Activated naive CD4-positive, alpha-beta T cell treated with anti-CD3 and anti-CD28 coated beads for 36 hours (primary cell): ENCODE data around the gene MSH5. TPM values are rescaled to one million over a fixed set of nuclear protein-coding genes. Genes with fewer than 3 reads are reported as not detected.

ENCODE experiments used
- CTCF ChIA-PET: fragments of 350-600 bp; sonication (Branson Sonifier 250); formaldehyde crosslinking; loops from one replicate; lab custom pipeline; 2021; ENCODE audit warnings: antibody characterized with exemption; lab: Charles Lee
- DNase-seq: peaks from one replicate; pipeline ENCODE4 v3.0.0-alpha.2; 2020
- H3K27ac Mint-ChIP-seq: one replicate; pipeline ENCODE4 v1.8.0; 2021; ENCODE audit warnings: mild to moderate bottlenecking, mixed read lengths
- H3K27me3 Mint-ChIP-seq: one replicate; pipeline ENCODE4 v1.8.0; 2021; ENCODE audit warnings: low read depth, mixed read lengths
- H3K36me3 Mint-ChIP-seq: one replicate; pipeline ENCODE4 v1.8.0; 2021; ENCODE audit warnings: low read depth, mixed read lengths
- H3K4me1 Mint-ChIP-seq: one replicate; pipeline ENCODE4 v1.8.0; 2021; ENCODE audit warnings: low read depth, mixed read lengths
- H3K4me3 Mint-ChIP-seq: one replicate; pipeline ENCODE4 v1.8.0; 2021; ENCODE audit warnings: mild to moderate bottlenecking, moderate library complexity, mixed read lengths
- H3K9me3 Mint-ChIP-seq: one replicate; pipeline ENCODE4 v1.8.0; 2021; ENCODE audit warnings: mixed read lengths
- intact Hi-C: fragments of 100-400 bp; cut with micrococcal nuclease; formaldehyde crosslinking; loops from one replicate; pipeline ENCODE4 v1.15.1; 2023
- total RNA-seq, 2 experiments: library from RNA; stranded (reverse); gene quantifications; one replicate each; pipeline ENCODE4 v1.2.3, GENCODE V29; 2021

The MSH5 gene
- total RNA-seq, 2 experiments from 2014 or later: 101 to 105 TPM

DNA sequence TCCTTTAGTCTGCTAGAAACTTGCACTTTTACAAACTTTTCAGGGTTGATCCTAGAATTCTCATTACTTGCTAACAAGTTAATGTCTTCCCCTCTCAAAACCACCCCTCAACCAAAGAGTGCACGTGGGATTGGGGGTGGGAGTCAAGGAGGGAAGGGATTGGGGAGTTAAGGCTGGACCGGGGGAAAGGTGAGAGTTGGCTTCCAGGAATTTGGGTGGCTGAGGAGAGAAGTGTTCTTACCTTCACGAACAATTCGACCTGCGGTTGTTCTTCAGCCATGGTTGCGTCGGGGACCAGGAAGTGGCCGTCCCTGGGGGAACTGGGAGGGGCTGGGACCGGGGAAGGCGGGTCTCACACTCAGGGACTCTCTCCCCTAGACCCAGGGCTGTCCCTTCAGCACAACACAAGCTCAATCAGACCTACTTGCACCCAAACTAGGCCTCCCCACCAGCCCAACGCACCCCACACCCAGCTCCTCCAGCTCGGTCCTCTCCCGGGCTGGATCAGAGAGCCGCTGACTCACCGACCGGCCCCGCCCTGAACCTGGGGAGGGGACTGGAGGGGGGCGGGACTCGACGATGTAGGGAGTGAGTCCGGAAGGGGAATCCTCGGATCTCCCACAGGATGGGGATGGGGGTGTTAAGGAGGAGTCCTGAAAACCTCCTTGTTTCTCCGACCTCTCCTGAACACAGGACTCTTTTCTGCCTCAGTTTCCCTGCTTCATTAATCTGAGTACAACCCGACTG lies 3.6 kb upstream of the MSH5 start, which contains the start of gene CLIC1:
TSS of gene CLIC1 (minus strand) at position 510 of the 747 bp plus-strand sequence. CDS start at position 280, 230 bp downstream.
- H3K4me1 Mint-ChIP-seq: peaks cover 53% of the 10 kb centered on the region
- intact Hi-C loops: loop anchor here (5.0 kb wide), 4 partner anchors 159 to 1106 kb away; partner anchors contain the start of genes EHMT2, GPSM3, PBX2 and PSMB8
- H3K36me3 Mint-ChIP-seq: peaks cover 47% of the 10 kb centered on the region
- no peaks in the 10 kb centered on the region for H3K27me3 Mint-ChIP-seq
- no peaks in the 10 kb centered on the region for H3K9me3 Mint-ChIP-seq
- H3K27ac Mint-ChIP-seq: peak within 1 kb of the TSS; percentile 93
- H3K4me3 Mint-ChIP-seq: peak within 1 kb of the TSS; percentile 93
- peak; percentile 93 for DNase-seq
- CTCF ChIA-PET: interaction anchor here (0.5 to 4.3 kb wide), 5 partner anchors 8 to 132 kb away, joined by 3 to 22 read pairs (median 6); partner anchors contain the start of gene DDAH2

DNA sequence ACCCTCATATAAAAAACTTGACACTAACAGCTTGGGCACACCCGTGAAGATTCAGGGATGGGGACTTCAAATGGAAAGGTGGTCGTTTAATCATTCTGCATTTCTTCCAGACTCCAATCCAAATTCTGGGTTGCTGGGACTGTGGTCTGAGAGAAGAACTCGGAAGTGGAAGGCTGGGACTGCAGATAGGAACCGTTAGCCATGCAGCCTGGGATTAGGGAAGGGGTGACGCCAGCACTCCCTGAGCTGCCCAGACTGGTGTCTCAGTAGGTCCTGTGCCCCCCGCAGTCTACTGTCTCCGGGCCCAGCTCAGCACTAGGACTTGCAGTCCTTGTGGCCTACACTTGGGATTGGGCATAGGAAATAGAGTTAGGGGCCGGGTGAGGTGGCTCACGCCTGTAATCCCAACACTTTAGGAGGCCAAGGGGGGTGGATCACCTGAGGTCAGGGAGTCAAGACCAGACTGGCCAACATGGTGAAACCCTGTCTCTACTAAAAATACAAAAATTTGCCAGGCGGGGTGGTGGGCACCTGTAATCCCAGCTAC lies 3.0 kb upstream of the MSH5 start:
- no peaks in the 10 kb centered on the region for H3K9me3 Mint-ChIP-seq
- intact Hi-C loops: loop anchor here (5.0 kb wide), 4 partner anchors 160 to 1105 kb away; partner anchors contain the start of genes EHMT2, GPSM3, PBX2 and PSMB8
- no peak for DNase-seq
- CTCF ChIA-PET: interaction anchor here (0.7 to 4.3 kb wide), 6 partner anchors 8 to 139 kb away, joined by 3 to 22 read pairs (median 6); partner anchors contain the start of gene DDAH2
- H3K4me1 Mint-ChIP-seq: peaks cover 58% of the 10 kb centered on the region
- H3K4me3 Mint-ChIP-seq: peak overlapping the region; percentile 93
- H3K27me3 Mint-ChIP-seq: no peaks in the 10 kb centered on the region
- peak overlapping the region; percentile 93 for H3K27ac Mint-ChIP-seq
- peaks cover 51% of the 10 kb centered on the region for H3K36me3 Mint-ChIP-seq

DNA sequence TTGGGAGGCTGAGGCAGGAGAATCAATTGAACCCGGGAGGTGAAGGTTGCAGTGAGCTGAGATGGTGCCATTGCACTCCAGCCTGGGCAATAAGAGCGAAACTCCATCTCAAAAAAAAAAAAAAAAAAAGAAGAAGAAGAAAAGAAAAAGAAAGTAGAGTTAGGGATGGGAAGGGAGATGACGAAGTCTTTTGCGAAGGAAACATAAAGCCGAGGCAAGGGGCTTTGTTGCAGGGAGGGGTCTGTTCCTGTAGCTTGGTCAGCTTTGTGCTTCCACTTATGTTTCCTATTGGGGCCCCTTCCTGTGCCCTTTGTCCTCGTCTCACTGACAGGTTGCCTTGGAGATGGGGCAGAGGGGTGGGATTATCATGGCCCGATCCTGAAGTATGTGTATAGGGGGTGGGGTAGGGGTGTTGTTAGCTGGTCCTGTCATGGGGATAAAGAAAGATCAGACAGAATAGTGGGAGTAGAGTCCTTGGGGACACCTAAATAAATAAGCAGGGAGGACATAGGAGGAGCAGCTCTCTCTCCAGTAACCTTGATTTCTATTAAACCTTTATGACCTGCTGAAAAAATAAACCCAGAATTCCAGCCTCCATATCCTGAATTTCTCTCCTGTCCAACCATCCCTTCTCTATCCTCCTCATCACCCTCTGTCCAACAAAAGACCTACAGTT lies 2.4 kb upstream of the MSH5 start:
- CTCF ChIA-PET: interaction anchor here (0.6 to 4.3 kb wide), 17 partner anchors 9 to 418 kb away, joined by 3 to 22 read pairs (median 3); partner anchors contain the start of genes BAG6, DDAH2, LY6G5C and LY6G6F
- H3K9me3 Mint-ChIP-seq: no peaks in the 10 kb centered on the region
- H3K4me3 Mint-ChIP-seq: peak overlapping the region; percentile 93
- peak; percentile 53 for DNase-seq
- peaks cover 50% of the 10 kb centered on the region for H3K36me3 Mint-ChIP-seq
- peaks cover 59% of the 10 kb centered on the region for H3K4me1 Mint-ChIP-seq
- intact Hi-C loops: loop anchor here (5.0 kb wide), 4 partner anchors 160 to 1105 kb away; partner anchors contain the start of genes EHMT2, GPSM3, PBX2 and PSMB8
- H3K27ac Mint-ChIP-seq: peak overlapping the region; percentile 93
- H3K27me3 Mint-ChIP-seq: no peaks in the 10 kb centered on the region

DNA sequence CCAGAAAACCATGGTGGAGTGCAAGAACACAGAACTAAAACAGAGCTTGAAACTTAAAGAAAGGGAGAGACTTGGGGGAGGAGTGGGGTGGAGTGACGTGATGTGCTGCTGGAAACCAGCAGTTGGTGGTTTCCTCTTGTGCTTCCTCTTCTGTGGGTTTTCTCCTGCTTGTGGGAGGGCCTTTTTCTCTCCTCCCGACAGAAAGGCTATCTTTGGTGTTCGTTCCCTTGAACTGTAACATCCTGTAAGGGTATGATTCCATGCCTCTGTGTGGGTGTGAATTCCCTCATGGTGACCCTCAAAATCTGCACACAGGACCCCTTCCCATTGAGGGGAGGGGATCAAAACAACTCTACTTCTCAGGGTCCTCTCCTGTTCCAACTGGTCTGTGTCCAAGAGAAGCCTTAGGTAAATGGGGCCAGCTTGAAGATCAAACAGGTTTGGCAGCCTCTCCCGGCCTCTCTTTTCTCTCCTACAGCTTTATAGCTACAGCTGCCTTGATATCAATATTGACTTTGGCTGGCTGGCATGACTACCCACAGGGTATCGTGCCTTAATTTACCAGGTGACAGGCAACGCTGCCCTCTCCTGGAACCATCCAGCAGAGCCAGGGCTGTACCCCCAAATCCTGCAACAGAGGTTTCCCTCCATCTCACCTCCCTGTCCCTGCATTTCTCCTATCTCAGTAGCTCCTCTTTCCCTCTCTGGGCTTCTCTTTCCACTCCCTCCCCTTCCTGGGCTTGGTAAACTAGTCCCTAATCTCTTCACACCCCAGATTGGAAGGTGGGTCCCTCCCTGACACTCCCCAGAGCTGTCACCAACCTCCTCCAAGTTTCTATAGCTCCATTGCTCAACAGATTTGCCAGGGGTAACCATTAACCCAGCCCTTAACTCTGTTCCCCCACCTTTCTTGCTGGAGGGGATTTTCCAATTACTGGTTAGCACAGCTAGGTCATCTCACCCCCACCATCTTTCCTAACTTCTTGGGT lies 1.5 kb upstream of the MSH5 start:
- CTCF ChIA-PET: interaction anchor here (0.6 to 4.3 kb wide), 22 partner anchors 10 to 417 kb away, joined by 3 to 22 read pairs (median 4); partner anchors contain the start of genes ABHD16A, BAG6, DDAH2 and LSM2
- Mint-ChIP-seq H3K27me3 (no peaks in the 10 kb centered on the region), H3K36me3 (peaks cover 55% of the 10 kb centered on the region), H3K27ac (peak overlapping the region; percentile 93), H3K4me3 (peak overlapping the region; percentile 93), H3K9me3 (no peaks in the 10 kb centered on the region), H3K4me1 (peaks cover 56% of the 10 kb centered on the region)
- peak; percentile 86 for DNase-seq
- intact Hi-C loops: loop anchor here (1.0 to 5.0 kb wide), 15 partner anchors 9 to 1233 kb away; partner anchors contain the start of genes ABHD16A, AGPAT1, DDAH2 and EHMT2

DNA sequence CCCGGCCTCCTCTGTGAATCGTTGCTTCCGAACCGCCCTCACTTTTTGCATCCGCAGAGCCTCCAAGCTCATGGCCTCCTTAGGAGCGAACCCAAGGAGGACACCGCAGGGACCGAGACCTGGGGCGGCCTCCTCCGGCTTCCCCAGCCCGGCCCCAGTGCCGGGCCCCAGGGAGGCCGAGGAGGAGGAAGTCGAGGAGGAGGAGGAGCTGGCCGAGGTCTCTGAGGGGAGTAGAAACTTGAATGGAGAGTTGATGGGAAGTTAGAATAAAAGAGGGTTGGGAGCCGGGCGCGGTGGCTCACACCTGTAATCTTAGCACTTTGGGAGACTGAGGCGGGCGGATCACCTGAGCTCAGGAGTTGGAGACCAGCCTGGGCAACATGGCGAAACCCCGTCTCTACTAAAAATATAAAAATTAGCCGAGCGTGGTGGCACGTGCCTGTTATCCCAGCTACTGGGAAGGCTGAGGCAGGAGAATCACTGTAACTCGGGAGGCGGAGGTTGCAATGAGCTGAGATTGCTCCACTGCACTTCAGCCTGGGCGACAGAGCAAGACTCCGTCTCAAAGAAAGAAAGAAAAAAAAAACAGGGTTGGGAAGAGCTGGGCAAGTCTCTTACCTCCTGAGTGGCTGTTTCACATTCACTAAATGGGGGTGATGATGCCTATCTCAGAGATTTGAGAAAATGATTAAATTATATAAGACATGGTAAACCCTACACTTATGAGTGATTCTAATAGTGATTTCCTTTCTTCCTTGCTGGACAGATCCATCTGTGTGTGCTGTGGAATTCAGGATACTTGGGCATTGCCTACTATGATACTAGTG lies 805 bp downstream of the MSH5 start:
- CTCF ChIA-PET: interaction anchor here (1.0 to 2.3 kb wide), 8 partner anchors 11 to 157 kb away, joined by 3 to 11 read pairs (median 6); partner anchors contain the start of genes LY6G5C and VARS1
- DNase-seq: no peak
- H3K4me1 Mint-ChIP-seq: peaks cover 45% of the 10 kb centered on the region
- peaks cover 49% of the 10 kb centered on the region for H3K36me3 Mint-ChIP-seq
- peak overlapping the region; percentile 95 for H3K4me3 Mint-ChIP-seq
- intact Hi-C loops: no loop called here
- H3K9me3 Mint-ChIP-seq: no peaks in the 10 kb centered on the region
- peak overlapping the region; percentile 93 for H3K27ac Mint-ChIP-seq
- H3K27me3 Mint-ChIP-seq: no peaks in the 10 kb centered on the region

DNA sequence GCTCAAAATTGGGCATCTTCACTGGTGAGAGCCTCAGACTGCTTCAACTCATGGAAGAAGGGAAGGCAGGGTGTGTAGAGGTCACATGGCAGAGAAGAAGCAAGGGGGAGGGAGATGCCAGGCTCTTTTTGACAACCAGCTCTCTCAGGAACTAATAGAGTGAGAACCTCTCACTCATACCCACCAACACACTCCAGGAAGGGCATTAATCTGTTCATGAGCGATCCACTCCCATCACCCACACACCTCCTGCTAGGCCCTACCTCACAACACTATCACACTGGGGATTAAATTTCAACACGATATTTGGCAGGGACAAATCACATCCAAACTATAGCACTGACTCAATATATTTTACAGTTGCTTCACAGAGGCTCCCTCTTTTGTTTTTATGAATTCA lies 2.0 kb downstream of the MSH5 start:
- H3K36me3 Mint-ChIP-seq: peaks cover 50% of the 10 kb centered on the region
- peaks cover 41% of the 10 kb centered on the region for H3K4me1 Mint-ChIP-seq
- CTCF ChIA-PET: interaction anchor here (2.0 to 2.3 kb wide), 2 partner anchors 28 to 50 kb away, joined by 7 to 11 read pairs; no protein-coding TSS in a partner anchor
- H3K27ac Mint-ChIP-seq: no peak overlapping the region
- no peak for DNase-seq
- no peaks in the 10 kb centered on the region for H3K9me3 Mint-ChIP-seq
- peak overlapping the region; percentile 28 for H3K4me3 Mint-ChIP-seq
- no peaks in the 10 kb centered on the region for H3K27me3 Mint-ChIP-seq
- intact Hi-C loops: no loop called here

GRCh38 chr6:31742894-31743293 lies 3.1 kb downstream of the MSH5 start:
- peaks cover 57% of the 10 kb centered on the region for H3K36me3 Mint-ChIP-seq

GRCh38 chr6:31744422-31744821 lies 4.6 kb downstream of the MSH5 start:
- CTCF ChIA-PET: no interaction called here
- H3K36me3 Mint-ChIP-seq: peaks cover 62% of the 10 kb centered on the region
- H3K9me3 Mint-ChIP-seq: no peaks in the 10 kb centered on the region

More at GRCh38 chr6:31742894-31743293, 3.1 kb downstream of the MSH5 start:
- no peak overlapping the region for H3K4me3 Mint-ChIP-seq
- no peak for DNase-seq
- intact Hi-C loops: no loop called here
- no peaks in the 10 kb centered on the region for H3K27me3 Mint-ChIP-seq
- H3K9me3 Mint-ChIP-seq: no peaks in the 10 kb centered on the region
- H3K4me1 Mint-ChIP-seq: peaks cover 30% of the 10 kb centered on the region
- CTCF ChIA-PET: interaction anchor here (1.4 kb wide), 1 partner anchor 27 kb away, joined by 3 read pairs; no protein-coding TSS in a partner anchor
- H3K27ac Mint-ChIP-seq: no peak overlapping the region

DNA sequence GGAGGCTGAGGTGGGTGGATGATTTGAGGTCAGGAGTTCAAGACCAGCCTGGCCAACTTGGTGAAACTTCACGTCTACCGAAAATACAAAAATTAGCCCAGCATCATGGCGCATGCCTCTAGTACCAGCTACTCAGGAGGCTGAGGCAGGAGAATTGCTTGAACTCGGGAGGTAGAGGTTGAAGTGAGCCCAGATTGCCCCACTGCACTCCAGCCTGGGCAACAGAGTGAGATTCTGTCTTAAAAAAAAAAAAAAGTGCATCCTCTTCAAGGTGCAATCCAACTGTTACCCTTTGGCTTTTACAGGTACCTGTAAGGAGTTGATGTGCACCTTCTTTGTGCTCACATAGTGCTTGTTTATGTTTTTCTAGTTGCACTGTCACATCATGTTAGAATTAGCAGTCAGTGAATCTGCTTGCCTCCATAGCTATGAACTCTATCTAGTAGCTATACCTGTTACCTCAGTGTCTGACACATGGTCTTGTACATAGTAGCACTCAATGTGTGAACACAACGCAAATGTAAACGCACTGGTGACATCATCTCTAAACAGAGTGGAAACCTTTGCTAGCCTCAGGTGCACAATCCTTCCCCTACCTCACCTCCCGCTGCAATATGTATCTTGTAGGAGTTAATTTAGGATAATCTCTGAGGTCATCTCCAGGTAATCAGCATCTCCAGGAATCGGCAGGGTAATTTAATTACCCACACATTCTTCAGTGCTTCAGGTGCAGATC lies 9.7 kb downstream of the MSH5 start:
- intact Hi-C loops: no loop called here
- no peaks in the 10 kb centered on the region for H3K27me3 Mint-ChIP-seq
- H3K36me3 Mint-ChIP-seq: peaks cover 39% of the 10 kb centered on the region
- DNase-seq: no peak
- no peak overlapping the region for H3K27ac Mint-ChIP-seq
- H3K9me3 Mint-ChIP-seq: no peaks in the 10 kb centered on the region
- CTCF ChIA-PET: interaction anchor here (0.6 to 1.0 kb wide), 2 partner anchors 20 to 1120 kb away, joined by 3 to 4 read pairs; no protein-coding TSS in a partner anchor
- H3K4me3 Mint-ChIP-seq: no peak overlapping the region
- no peaks in the 10 kb centered on the region for H3K4me1 Mint-ChIP-seq

More at GRCh38 chr6:31744422-31744821, 4.6 kb downstream of the MSH5 start:
- Mint-ChIP-seq H3K27ac (no peak overlapping the region), H3K27me3 (no peaks in the 10 kb centered on the region), H3K4me1 (peaks cover 15% of the 10 kb centered on the region), H3K4me3 (no peak overlapping the region)
- DNase-seq: no peak
- intact Hi-C loops: no loop called here
